ENCODE measurements around the gene KRT85. TPM values are rescaled to one million over a fixed set of nuclear protein-coding genes. Genes with fewer than 3 reads are reported as not detected.

The KRT85 gene
- total RNA-seq, 1 experiment from 2014 or later = not detected

- H3K4me3 ChIP-seq (ENCODE audit: low read depth, low read length, poor library complexity, severe bottlenecking) = no peak within 1 kb of the TSS
- no peak for TF ChIP-seq CTCF (conservative IDR thresholded peaks at IDR 0.05; ENCODE audit: low read depth, low read length)
- no peak for TF ChIP-seq EZH2 (IDR thresholded peaks at IDR 0.05; ENCODE audit: borderline replicate concordance, low read depth, low read length, poor library complexity, severe bottlenecking)
- no peaks in the 10 kb centered on the region for H3K36me3 ChIP-seq (ENCODE audit: insufficient read depth, low read length, poor library complexity, severe bottlenecking)
- ChIA-PET CTCF (no interaction called here), POLR2A (ENCODE audit: low non-redundant PET) (no interaction called here)
- no peak within 1 kb of the TSS for H3K27ac ChIP-seq (ENCODE audit: low read depth, low read length, poor library complexity, severe bottlenecking)
- no peaks in the 10 kb centered on the region for H3K27me3 ChIP-seq (replicated peaks; ENCODE audit: insufficient read depth, low read depth, low read length, poor library complexity)
- BruUV-seq (replicated peaks) = no TSS peak
- H3K9me3 ChIP-seq (ENCODE audit: low read depth, low read length, poor library complexity, severe bottlenecking) = no peaks in the 10 kb centered on the region
- H3K4me1 ChIP-seq (ENCODE audit: insufficient read depth, low read length, poor library complexity, severe bottlenecking) = no peaks in the 10 kb centered on the region
- intact Hi-C loops (cut with micrococcal nuclease; ENCODE audit: unreplicated experiment) = no loop called here
- DNase-seq (ENCODE audit: low spot score) = no peak
These were observed 38.7 kb upstream of the KRT85 start, which contains the start of gene KRT82 for GRCh38 chr12:52405922-52406385. Gene KRT82 (minus strand): TSS chr12:52406335. CDS start chr12:52406277, 58 bp downstream.

DNA sequence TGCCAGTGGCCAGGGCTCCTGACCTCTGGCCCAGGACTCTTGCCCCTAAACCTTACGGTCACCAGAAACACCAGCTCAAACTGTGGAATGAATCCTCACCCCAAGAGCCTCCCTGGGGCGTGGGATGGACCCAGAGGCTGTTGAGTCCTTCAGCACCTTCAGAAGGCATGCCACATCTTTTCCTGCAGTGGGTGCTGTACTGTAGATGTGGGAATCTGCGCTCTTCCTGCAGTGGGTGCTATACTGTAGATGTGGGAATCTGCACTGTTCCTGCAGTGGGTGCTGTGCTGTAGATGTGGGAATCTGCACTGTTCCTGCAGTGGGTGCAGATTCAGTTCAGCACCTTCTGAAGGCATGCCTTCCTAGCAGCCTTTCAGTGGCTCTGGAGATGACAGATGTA lies 37.7 kb upstream of the KRT85 start:
- DNase-seq (ENCODE audit: low spot score) = no peak
- CTCF ChIA-PET = no interaction called here
- intact Hi-C loops (cut with micrococcal nuclease; ENCODE audit: unreplicated experiment) = no loop called here
- 0 out of 2 replicates have a peak, but pooled peaks have one; percentile 11 for TF ChIP-seq CTCF (conservative IDR thresholded peaks at IDR 0.05; ENCODE audit: low read depth, low read length)
- no peak for TF ChIP-seq EZH2 (IDR thresholded peaks at IDR 0.05; ENCODE audit: borderline replicate concordance, low read depth, low read length, poor library complexity, severe bottlenecking)
- no TSS peak for BruUV-seq (replicated peaks)
- Histone ChIP-seq H3K36me3 (ENCODE audit: insufficient read depth, low read length, poor library complexity, severe bottlenecking) (no peaks in the 10 kb centered on the region), H3K4me1 (ENCODE audit: insufficient read depth, low read length, poor library complexity, severe bottlenecking) (no peaks in the 10 kb centered on the region), H3K4me3 (ENCODE audit: low read depth, low read length, poor library complexity, severe bottlenecking) (no peak overlapping the region), H3K9me3 (ENCODE audit: low read depth, low read length, poor library complexity, severe bottlenecking) (no peaks in the 10 kb centered on the region), H3K27me3 (replicated peaks; ENCODE audit: insufficient read depth, low read depth, low read length, poor library complexity) (no peaks in the 10 kb centered on the region), H3K27ac (ENCODE audit: low read depth, low read length, poor library complexity, severe bottlenecking) (no peak overlapping the region)
- POLR2A ChIA-PET (ENCODE audit: low non-redundant PET) = no interaction called here

GRCh38 chr12:52403561-52403960 lies 36.3 kb upstream of the KRT85 start:
- BruUV-seq (replicated peaks) = no TSS peak
- Histone ChIP-seq H3K27me3 (replicated peaks; ENCODE audit: insufficient read depth, low read depth, low read length, poor library complexity) (no peaks in the 10 kb centered on the region), H3K36me3 (ENCODE audit: insufficient read depth, low read length, poor library complexity, severe bottlenecking) (no peaks in the 10 kb centered on the region), H3K4me3 (ENCODE audit: low read depth, low read length, poor library complexity, severe bottlenecking) (no peak overlapping the region), H3K27ac (ENCODE audit: low read depth, low read length, poor library complexity, severe bottlenecking) (no peak overlapping the region), H3K9me3 (ENCODE audit: low read depth, low read length, poor library complexity, severe bottlenecking) (no peaks in the 10 kb centered on the region), H3K4me1 (ENCODE audit: insufficient read depth, low read length, poor library complexity, severe bottlenecking) (no peaks in the 10 kb centered on the region)
- TF ChIP-seq EZH2 (IDR thresholded peaks at IDR 0.05; ENCODE audit: borderline replicate concordance, low read depth, low read length, poor library complexity, severe bottlenecking) = no peak
- TF ChIP-seq CTCF (conservative IDR thresholded peaks at IDR 0.05; ENCODE audit: low read depth, low read length) = no peak
- POLR2A ChIA-PET (ENCODE audit: low non-redundant PET) = no interaction called here
- CTCF ChIA-PET = no interaction called here
- no peak for DNase-seq (ENCODE audit: low spot score)
- intact Hi-C loops (cut with micrococcal nuclease; ENCODE audit: unreplicated experiment) = no loop called here

All from A673 (cell line).